ENCODE results near the gene KIF20B. TPM values are rescaled to one million over a fixed set of nuclear protein-coding genes. Genes with fewer than 3 reads are reported as not detected.

KIF20B gene
- total and polyA plus RNA-seq, 2 of the 8 experiments (the other 6 are each of a cell fraction or from before 2014, with no cell fraction given): 4.5 to 72.0 TPM

DNA sequence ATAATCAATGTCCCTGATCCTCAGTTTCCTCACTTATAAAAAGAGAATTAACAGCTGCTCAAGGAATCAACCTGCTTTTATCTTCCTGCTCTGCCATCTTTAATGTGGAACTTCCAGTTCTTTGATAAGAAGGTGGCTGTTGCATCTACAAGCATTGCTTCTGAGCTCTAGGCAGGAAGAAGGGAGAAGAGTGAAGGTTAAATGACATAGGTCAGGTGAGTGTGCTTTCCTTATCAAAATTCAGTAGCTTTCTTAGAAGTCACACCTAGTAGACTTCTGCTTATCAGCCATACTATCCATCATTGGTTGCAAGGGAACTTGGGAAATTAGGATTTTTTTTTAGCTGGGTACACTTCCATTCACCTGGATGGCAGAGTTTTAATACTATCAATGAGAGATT, 24.0 kb upstream of the KIF20B start:
- no peak overlapping the region for H3K18ac ChIP-seq (ENCODE audit: extremely low read depth, low read length)
- H3K4me3 ChIP-seq (ENCODE audit: extremely low read depth in 1 of 4, insufficient read depth in 2 of 4, low read depth in 3 of 4, low read length in 4 of 4): no peak overlapping the region
- H3K56ac ChIP-seq (replicated peaks; ENCODE audit: insufficient read length, low read depth, low read length): no peak overlapping the region
- H3K79me2 ChIP-seq (ENCODE audit: control insufficient read depth in 1 of 2, insufficient read depth in 2 of 2, low read length in 2 of 2): no peaks in the 10 kb centered on the region
- no peak overlapping the region for H2BK20ac ChIP-seq (ENCODE audit: low read length)
- H3K27ac ChIP-seq (ENCODE audit: low read depth, low read length): no peak overlapping the region
- no peaks in the 10 kb centered on the region for H3K23me2 ChIP-seq (ENCODE audit: low read depth, low read length)
- no peaks in the 10 kb centered on the region for H3K79me1 ChIP-seq (ENCODE audit: low read depth, low read length)
- ChIA-PET POLR2A (ENCODE audit: partially characterized antibody) (interaction anchor here (1.1 to 2.3 kb wide), 2 partner anchors 24 to 34 kb away, joined by 3 to 6 read pairs; partner anchors contain the start of gene KIF20B), CTCF (ENCODE audit: partially characterized antibody) (interaction anchor here (0.9 to 1.3 kb wide), 3 partner anchors 11 to 84 kb away, joined by 3 to 4 read pairs (median 3); no protein-coding TSS in a partner anchor)
- DNase-seq (ENCODE audit: low read depth in 1 of 2, low spot score in 2 of 2) (no peak), FAIRE-seq (no peak)
- no peak overlapping the region for H4K8ac ChIP-seq (ENCODE audit: extremely low read depth, insufficient read depth, low read length)
- no peak overlapping the region for H2BK5ac ChIP-seq (ENCODE audit: low read depth, low read length)
- no peak overlapping the region for H3K9ac ChIP-seq (replicated peaks in 1 of 4; ENCODE audit: extremely low read depth in 1 of 4, low read depth in 3 of 4, low read length in 3 of 4)
- H3K23ac ChIP-seq (ENCODE audit: insufficient read length): no peak overlapping the region
- H2BK12ac ChIP-seq (ENCODE audit: low read depth, low read length): no peak overlapping the region
- H4K91ac ChIP-seq (replicated peaks; ENCODE audit: insufficient read length, low read length): no peak overlapping the region
- H3K36me3 ChIP-seq (ENCODE audit: control insufficient read depth in 2 of 4, insufficient read depth in 4 of 4, low read length in 3 of 4): no peaks in the 10 kb centered on the region
- no peak overlapping the region for H2BK120ac ChIP-seq (replicated peaks; ENCODE audit: low read depth, low read length)
- peaks cover 0 to 3% (median under 1%) of the 10 kb centered on the region in 4 experiments; a peak in 2 of 7 replicates for H3K4me1 ChIP-seq (replicated peaks in 1 of 4; ENCODE audit: control insufficient read depth in 3 of 4, insufficient read depth in 4 of 4, low read length in 3 of 4)
- no peak overlapping the region for H2AK5ac ChIP-seq (ENCODE audit: low read depth, low read length)
- H2AFZ ChIP-seq (ENCODE audit: low read length): no peak overlapping the region
- no peaks in the 10 kb centered on the region for H3K9me3 ChIP-seq (ENCODE audit: insufficient read depth in 2 of 2, low read depth in 1 of 2, low read length in 1 of 2)
- H4K20me1 ChIP-seq (replicated peaks in 1 of 2; ENCODE audit: control insufficient read depth in 1 of 2, insufficient read depth in 2 of 2, low read length in 2 of 2): no peaks in the 10 kb centered on the region
- H3K4me2 ChIP-seq (ENCODE audit: insufficient read depth in 1 of 2, low read depth in 2 of 2, low read length in 2 of 2): no peak overlapping the region
- H3K4ac ChIP-seq (replicated peaks; ENCODE audit: insufficient read length, low read depth, low read length): no peak overlapping the region
- H2BK15ac ChIP-seq (ENCODE audit: low read length): no peak overlapping the region
- H3K14ac ChIP-seq (ENCODE audit: insufficient read length): no peak overlapping the region
- H3K27me3 ChIP-seq (replicated peaks in 1 of 4; ENCODE audit: control insufficient read depth in 3 of 4, extremely low read depth in 1 of 4, insufficient read depth in 3 of 4, low read length in 3 of 4): no peaks in the 10 kb centered on the region
- no peak overlapping the region for H4K5ac ChIP-seq (ENCODE audit: insufficient read length, low read depth, low read length)
- TF ChIP-seq SP1 (IDR thresholded peaks at IDR 0.05; ENCODE audit: low read depth, low read length) (no peak), POU5F1 (IDR thresholded peaks at IDR 0.05; ENCODE audit: low read depth, low read length) (no peak), JUND (IDR thresholded peaks at IDR 0.05; ENCODE audit: low read length) (no peak), CHD1 (IDR thresholded peaks at IDR 0.05; ENCODE audit: low read depth, low read length) (no peak), BRCA1 (IDR thresholded peaks at IDR 0.05; ENCODE audit: low read depth, low read length) (no peak)
